NCI-H187 treated with DMSO at 0.1 percent for 48 hours (cell line): ENCODE results near the gene C15orf39.
"Not testable (repeated sequence)": the region's sequence is repeated elsewhere in the genome, so short reads cannot be mapped to it uniquely, and the experiment has no call there.

ENCODE experiments used
- DNase-seq: peaks from one replicate; lab custom pipeline; 2025; lab: John Stamatoyannopoulos, UW

Gene C15orf39

DNA sequence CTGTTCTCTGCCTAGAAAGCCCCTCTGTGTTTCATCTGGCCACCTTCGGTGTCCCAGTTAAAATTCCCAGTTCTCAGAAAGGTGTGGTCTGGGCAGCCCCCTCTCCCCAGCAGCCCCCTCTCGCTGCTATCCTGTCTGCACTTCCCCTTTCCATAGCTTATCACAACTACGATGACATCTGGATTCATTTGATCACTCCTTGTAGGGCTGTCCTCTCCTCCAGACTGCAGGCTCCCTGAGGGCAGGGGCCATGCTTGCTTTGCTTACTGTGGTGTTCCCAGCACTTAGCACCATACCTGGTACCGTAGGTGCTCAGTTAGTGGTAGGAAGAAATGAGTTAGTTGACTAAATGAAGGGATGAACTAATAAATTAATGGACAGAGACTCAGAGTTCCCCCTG, 30.2 kb downstream of the C15orf39 start:
- DNase-seq = no peak

- DNase-seq = no peak
These were observed 30.7 kb downstream of the C15orf39 start for GRCh38 chr15:75232252-75232813.

DNA sequence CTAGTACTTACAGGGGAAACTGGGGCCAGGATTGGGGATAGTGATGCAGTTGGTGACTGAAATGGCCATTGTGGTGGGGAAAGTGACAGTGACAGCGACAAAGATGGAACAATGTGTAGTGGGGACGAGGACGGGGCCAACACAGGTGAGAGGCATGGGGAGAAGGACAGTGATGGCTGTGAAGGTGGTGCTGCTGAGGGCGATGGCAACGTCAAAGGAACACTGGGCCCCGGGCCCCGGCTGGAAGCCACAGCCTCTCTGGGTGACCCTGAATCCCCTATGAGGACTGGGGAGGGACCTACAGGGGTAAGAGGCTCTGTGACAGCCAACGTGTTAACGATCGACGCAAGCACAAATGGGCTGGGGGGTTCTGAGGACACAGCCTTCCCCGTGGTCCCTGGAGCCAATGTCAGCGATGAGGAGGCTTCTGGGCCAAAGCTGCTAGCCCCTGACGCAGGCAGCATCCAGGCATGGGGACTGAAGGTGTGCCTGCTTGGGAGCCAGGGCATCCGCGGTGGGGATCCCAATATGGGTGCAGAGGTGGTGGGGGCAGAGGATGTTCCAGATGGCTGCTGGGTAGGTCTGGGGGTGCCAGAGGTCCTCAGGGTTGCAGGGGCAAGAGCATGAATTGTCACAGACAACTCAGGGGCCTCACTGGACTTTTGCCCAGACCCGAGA, 31.3 kb downstream of the C15orf39 start:
- DNase-seq = no peak

DNA sequence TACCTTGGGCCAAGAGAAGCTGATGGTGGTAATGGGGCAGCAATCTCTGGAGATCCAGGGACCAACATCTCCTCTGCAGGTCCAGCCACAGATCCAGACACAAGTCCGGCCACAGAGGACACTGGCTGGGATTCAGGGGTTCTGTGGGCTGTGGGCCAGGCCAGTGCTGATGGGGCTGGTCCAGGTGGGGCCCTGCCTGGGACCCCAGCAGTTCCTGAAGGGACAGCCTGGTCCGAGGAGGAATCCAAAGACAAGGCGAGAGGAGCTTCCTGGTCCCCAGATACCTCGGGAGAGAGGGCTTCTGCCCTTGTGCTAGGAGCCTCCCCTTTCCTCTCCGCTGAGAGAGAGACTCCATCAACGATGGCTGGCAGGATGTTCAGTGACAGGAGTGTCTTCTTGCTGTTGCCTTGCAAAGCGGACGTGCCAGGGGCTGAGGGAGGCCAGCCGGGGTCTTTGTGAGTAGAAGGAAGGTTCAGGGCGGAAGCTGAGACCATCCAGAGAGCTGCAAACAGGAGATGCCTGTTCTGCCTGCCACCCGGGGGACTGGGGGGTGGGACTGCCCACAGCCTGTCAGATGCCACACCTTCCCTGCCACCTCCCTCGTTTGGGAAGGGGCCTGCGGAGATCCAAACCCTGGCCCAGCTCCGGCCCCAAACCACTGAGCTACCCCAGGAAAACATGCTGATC, 32.0 kb downstream of the C15orf39 start:
- DNase-seq = no peak

- no peak for DNase-seq
These were observed 32.6 kb downstream of the C15orf39 start for GRCh38 chr15:75234191-75234810.

DNA sequence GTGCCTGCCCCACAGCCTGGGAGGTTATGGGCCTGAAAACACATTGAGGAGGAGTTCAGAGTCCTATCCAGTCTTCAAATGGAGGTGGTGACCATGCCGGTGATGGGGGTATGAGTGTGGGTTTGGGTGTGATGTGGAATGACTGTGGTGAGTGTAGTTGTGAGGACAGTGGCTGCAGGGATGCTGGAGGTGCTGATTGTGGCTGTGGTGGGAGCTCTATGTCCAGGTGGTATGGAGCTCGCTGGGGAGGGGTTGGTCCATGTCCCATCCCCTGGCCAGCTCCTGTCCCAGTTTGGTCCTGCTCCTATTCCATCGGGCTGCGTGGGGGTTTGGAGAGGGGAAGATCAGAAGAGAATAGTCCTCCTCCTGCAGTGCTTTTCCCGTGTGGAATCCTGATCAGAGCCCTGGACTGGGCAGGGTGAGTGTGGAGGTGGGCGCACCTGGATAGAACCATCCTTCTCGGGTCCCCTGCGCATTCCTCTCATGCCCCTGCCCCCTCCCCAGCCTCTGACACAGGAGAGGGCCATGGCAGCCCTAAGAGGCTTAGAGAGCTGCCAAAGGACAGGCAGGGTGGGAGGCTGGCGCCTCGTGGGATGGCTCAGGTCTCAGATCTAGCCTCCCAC, 33.5 kb downstream of the C15orf39 start:
- no peak for DNase-seq

- no peak for DNase-seq
These were observed 34.4 kb downstream of the C15orf39 start for GRCh38 chr15:75235760-75236729.

DNA sequence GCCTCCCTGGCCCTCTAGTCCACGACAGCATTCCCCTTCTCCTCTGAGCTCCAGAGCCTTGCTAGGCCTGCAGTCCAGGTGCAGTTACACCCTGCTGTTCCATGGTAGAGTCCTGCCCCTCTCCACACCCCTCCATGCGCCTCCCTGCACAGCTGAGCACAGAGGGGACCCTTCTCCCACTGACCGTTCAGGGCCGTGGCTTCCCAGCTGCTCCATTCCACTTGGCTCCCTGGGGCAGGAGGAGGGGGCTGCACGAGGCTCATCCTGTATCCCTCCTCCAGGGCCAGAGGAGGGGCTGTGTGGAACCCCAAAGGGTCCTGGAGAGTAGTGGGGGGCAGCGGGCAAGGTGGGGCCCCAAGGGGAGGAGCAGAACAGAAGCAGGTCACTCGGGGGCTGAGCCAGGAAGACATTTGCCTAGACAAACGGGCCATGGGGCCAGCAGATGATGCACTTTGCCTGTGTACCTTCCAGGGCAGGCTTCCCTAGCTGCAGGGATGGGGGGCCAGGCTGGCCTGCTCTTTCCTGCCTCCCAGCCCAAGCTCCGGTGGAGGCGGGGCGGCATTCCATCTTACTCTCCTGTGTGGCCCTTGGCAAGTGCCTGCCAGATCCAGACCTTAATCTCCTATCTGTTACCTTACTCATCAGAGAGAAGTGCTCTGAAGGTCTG, 35.8 kb downstream of the C15orf39 start:
- DNase-seq = no peak

GRCh38 chr15:75238150-75238549, 36.5 kb downstream of the C15orf39 start:
- no peak for DNase-seq

- not testable (repeated sequence) for DNase-seq
These were observed 44.1 kb downstream of the C15orf39 start for GRCh38 chr15:75245741-75246140.

GRCh38 chr15:75248991-75249390, 47.3 kb downstream of the C15orf39 start:
- DNase-seq = not testable (repeated sequence)

- no peak for DNase-seq
These were observed 48.0 kb downstream of the C15orf39 start for GRCh38 chr15:75249726-75250125.

DNA sequence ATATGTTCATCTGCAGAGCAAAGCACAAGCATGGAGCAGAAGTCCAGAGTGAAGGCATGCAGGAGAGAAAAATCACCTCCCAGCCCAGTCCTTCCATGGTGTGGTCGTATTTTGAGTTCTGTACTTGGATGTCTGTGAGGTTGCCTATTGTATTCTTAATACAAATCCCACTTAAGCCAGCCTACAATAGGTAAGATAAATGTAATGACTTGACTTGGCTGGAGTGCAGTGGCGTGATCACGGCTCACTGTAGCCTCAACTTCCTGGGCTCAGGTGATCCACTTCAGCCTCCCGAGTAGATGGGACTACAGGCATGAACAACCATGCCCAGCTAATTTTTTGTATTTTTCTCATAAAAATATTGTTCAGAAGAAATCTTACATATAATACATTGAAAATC, 49.7 kb downstream of the C15orf39 start:
- DNase-seq = not testable (repeated sequence)

- DNase-seq = not testable (repeated sequence)
These were observed 50.6 kb downstream of the C15orf39 start for GRCh38 chr15:75252285-75252684.

DNA sequence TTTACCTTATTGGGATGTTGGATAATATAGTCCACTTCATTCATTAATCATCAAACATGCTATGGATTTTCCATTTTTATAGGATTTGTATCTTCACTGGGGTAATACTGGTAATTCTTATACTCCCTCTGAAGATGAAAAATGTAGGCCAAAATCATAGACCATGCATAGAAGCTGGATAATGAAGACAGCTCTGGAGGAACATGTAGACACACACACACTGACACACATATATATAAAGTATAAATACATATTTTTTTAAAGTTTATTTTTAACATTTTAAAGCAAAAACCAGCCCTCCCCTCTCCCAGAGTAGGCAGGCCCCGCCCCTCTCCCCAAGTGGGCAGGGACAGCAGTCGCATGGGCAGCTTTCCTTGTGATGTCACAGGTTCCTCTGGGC, 56.4 kb downstream of the C15orf39 start, which contains the start of gene GOLGA6C:
TSS of gene GOLGA6C (plus strand) at position 301 of the 400 bp plus-strand sequence. CDS start 265 bp downstream, outside the sequence.
- not testable (repeated sequence) for DNase-seq

DNA sequence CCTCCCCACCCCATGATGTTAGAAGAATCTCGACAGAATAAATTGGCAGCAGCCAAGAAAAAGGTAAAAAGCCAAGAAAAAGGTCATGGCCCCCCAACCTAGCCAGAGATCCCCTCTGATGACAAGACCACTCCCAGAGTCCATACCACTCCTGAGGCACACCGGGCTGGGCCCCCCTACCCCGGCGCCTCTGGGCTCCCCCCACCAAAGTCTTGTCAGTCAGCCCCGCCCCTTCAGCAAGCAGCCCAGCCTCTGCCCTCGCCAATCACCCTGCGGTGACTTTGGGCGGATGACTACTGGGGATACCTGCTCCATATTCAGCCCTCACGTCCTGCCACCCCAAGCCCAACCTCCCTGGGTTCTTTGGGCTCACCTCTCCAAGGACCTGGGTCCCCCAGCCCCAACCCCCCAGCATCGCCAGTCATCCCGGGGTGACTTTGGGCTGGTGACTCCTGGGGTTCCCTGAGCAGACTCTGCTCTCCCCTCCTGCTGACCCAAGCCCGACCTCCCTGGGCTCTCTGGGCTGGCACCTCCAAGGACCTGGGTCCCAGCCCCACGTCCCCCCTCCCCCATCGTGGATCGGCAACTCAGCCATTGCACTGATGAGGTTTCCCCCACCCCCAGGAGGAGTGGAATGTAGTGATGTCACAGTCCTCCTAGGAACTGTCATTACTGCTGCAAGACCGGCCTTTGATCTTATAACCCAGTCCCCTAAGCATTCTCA, 57.1 kb downstream of the C15orf39 start:
- DNase-seq = not testable (repeated sequence)

DNA sequence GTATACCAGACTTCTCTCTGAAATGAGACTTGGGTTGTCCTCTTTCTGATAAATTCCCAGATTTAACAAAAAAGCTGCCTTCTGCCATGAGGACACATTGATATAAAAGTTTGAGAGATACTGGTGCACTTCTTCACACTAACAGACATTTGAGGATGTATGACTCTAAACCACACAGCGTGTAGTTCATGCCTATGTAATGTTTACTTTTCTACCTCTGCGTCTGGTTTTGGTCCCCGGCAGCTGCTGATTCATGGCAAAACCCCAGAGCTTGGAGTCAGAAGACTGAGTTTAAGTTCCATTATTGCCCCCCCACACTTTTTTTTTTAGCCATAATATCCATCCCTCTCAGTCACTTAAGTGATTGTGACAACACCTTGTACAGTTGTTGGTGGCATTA, 58.2 kb downstream of the C15orf39 start:
- DNase-seq = not testable (repeated sequence)
